Neural progenitor cell (in vitro differentiated cells): ENCODE measurements around the gene PIGO. TPM values are rescaled to one million over a fixed set of nuclear protein-coding genes. Genes with fewer than 3 reads are reported as not detected.

Experiments used
- DNase-seq: peaks from one replicate; pipeline ENCODE4 v3.0.0-alpha.2; 2016; ENCODE audit warnings: low spot score
- H2AFZ ChIP-seq: fragments of 200-600 bp; sonication (generic); replicated peaks from 2 replicates; pipeline ENCODE4 v1.6.1; 2016; ENCODE audit warnings: antibody characterized with exemption
- H3F3A ChIP-seq: fragments of 200-600 bp; sonication (generic); 2 replicates; pipeline ENCODE4 v1.6.1; 2016; ENCODE audit warnings: antibody characterized with exemption, low read depth
- H3K27ac ChIP-seq: fragments of 200-600 bp; sonication (generic); 2 replicates; pipeline ENCODE4 v1.5.1; 2016; ENCODE audit warnings: mild to moderate bottlenecking
- H3K27me3 ChIP-seq: fragments of 200-600 bp; sonication (generic); 2 replicates; pipeline ENCODE4 v1.6.1; 2016; ENCODE audit warnings: mild to moderate bottlenecking, moderate library complexity
- H3K36me3 ChIP-seq: fragments of 200-600 bp; sonication (generic); 2 replicates; pipeline ENCODE4 v1.5.1; 2016
- H3K4me1 ChIP-seq: fragments of 200-600 bp; sonication (generic); 2 replicates; pipeline ENCODE4 v1.6.1; 2016; ENCODE audit warnings: mixed run types
- H3K4me2 ChIP-seq: fragments of 200-600 bp; sonication (generic); 2 replicates; pipeline ENCODE4 v1.6.1; 2016
- H3K4me3 ChIP-seq: fragments of 200-600 bp; sonication (generic); 2 replicates; pipeline ENCODE4 v1.5.1; 2016
- H3K79me2 ChIP-seq: fragments of 200-600 bp; sonication (generic); 2 replicates; pipeline ENCODE4 v1.6.1; 2016; ENCODE audit warnings: low read depth
- H3K9ac ChIP-seq: fragments of 200-600 bp; sonication (generic); 2 replicates; pipeline ENCODE4 v1.6.1; 2016
- H3K9me3 ChIP-seq: fragments of 200-600 bp; sonication (generic); 2 replicates; pipeline ENCODE4 v1.5.1; 2016; ENCODE audit warnings: low read depth
- H4K20me1 ChIP-seq: fragments of 200-600 bp; sonication (generic); 2 replicates; pipeline ENCODE4 v1.6.1; 2016; ENCODE audit warnings: low read depth
- H3K27ac Mint-ChIP-seq: 3 replicates; pipeline ENCODE4 v1.8.0; 2021; ENCODE audit warnings: mixed read lengths
- H3K27me3 Mint-ChIP-seq: 2 replicates; pipeline ENCODE4 v1.8.0; 2022; ENCODE audit warnings: low read depth, mild to moderate bottlenecking, inconsistent platforms, moderate library complexity, mixed read lengths; ENCODE audit not compliant: insufficient read depth
- H3K36me3 Mint-ChIP-seq: 3 replicates; pipeline ENCODE4 v1.8.0; 2021; ENCODE audit warnings: mixed read lengths
- H3K4me1 Mint-ChIP-seq: 3 replicates; pipeline ENCODE4 v1.8.0; 2021; ENCODE audit warnings: mixed read lengths
- H3K4me3 Mint-ChIP-seq: 3 replicates; pipeline ENCODE4 v1.8.0; 2021; ENCODE audit warnings: mild to moderate bottlenecking, moderate library complexity, mixed read lengths
- H3K9me3 Mint-ChIP-seq: 3 replicates; pipeline ENCODE4 v1.8.0; 2020; ENCODE audit warnings: mixed read lengths
- CTCF ChIP-seq: fragments of 200-600 bp; sonication (generic); IDR thresholded peaks from 2 replicates; pipeline ENCODE4 v1.5.1; 2017; ENCODE audit warnings: antibody characterized with exemption, mild to moderate bottlenecking
- EZH2 ChIP-seq: fragments of 200-600 bp; sonication (generic); IDR thresholded peaks from 2 replicates; pipeline ENCODE4 v1.6.1; 2017; ENCODE audit warnings: antibody characterized with exemption, mild to moderate bottlenecking, moderate library complexity
- EZH2phosphoT487 ChIP-seq: fragments of 200-600 bp; sonication (generic); IDR thresholded peaks from 2 replicates; pipeline ENCODE4 v1.6.1; 2017; ENCODE audit warnings: antibody characterized with exemption
- total RNA-seq: library from RNA; depleted of rRNA; stranded (reverse); fragments of >200 nt; gene quantifications from 2 replicates; pipeline ENCODE4 v1.2.3, GENCODE V29; 2015; ENCODE audit warnings: low replicate concordance

PIGO gene
- total RNA-seq, 1 donor from 2014 or later = 12.3 TPM

- Histone ChIP-seq H3K27me3 (no peaks in the 10 kb centered on the region), H2AFZ (no peak overlapping the region), H3F3A (peaks cover 27% of the 10 kb centered on the region), H4K20me1 (peaks cover 12% of the 10 kb centered on the region), H3K27ac (peak overlapping the region; percentile 90), H3K4me3 (peak overlapping the region; percentile 73), H3K9me3 (no peaks in the 10 kb centered on the region), H3K4me2 (peak overlapping the region; percentile 89), H3K9ac (no peak overlapping the region), H3K4me1 (peaks cover 23% of the 10 kb centered on the region), H3K36me3 (no peaks in the 10 kb centered on the region), H3K79me2 (peaks cover 29% of the 10 kb centered on the region)
- Mint-ChIP-seq H3K27ac (peak overlapping the region; percentile 96), H3K36me3 (no peaks in the 10 kb centered on the region), H3K9me3 (no peaks in the 10 kb centered on the region), H3K27me3 (peaks cover 5% of the 10 kb centered on the region), H3K4me1 (peaks cover 48% of the 10 kb centered on the region), H3K4me3 (peak overlapping the region; percentile 97)
- DNase-seq = peak; percentile 58
- TF ChIP-seq EZH2 (no peak), EZH2phosphoT487 (no peak), CTCF (no peak)
Measured at GRCh38 chr9:35114840-35115628, 18.6 kb upstream of the PIGO start.

- no peaks in the 10 kb centered on the region for H3K9me3 Mint-ChIP-seq
- no peak overlapping the region for H3K9ac ChIP-seq
- DNase-seq = peak; percentile 98
- H2AFZ ChIP-seq = peak overlapping the region; percentile 26
- H3K79me2 ChIP-seq = peaks cover 29% of the 10 kb centered on the region
- H3F3A ChIP-seq = peaks cover 27% of the 10 kb centered on the region
- H4K20me1 ChIP-seq = peaks cover 19% of the 10 kb centered on the region
- H3K9me3 ChIP-seq = no peaks in the 10 kb centered on the region
- peaks cover 55% of the 10 kb centered on the region for H3K4me1 Mint-ChIP-seq
- H3K4me3 Mint-ChIP-seq = peak overlapping the region; percentile 97
- peak overlapping the region; percentile 90 for H3K27ac ChIP-seq
- H3K4me1 ChIP-seq = peaks cover 23% of the 10 kb centered on the region
- peak overlapping the region; percentile 96 for H3K27ac Mint-ChIP-seq
- H3K4me3 ChIP-seq = peak overlapping the region; percentile 73
- peaks cover 5% of the 10 kb centered on the region for H3K27me3 Mint-ChIP-seq
- no peaks in the 10 kb centered on the region for H3K27me3 ChIP-seq
- H3K36me3 Mint-ChIP-seq = peaks cover 4% of the 10 kb centered on the region
- H3K4me2 ChIP-seq = peak overlapping the region; percentile 89
- TF ChIP-seq CTCF (no peak), EZH2 (no peak), EZH2phosphoT487 (no peak)
- H3K36me3 ChIP-seq = no peaks in the 10 kb centered on the region
Measured at GRCh38 chr9:35114113-35114839, 17.9 kb upstream of the PIGO start.

GRCh38 chr9:35112257-35113020 lies 16.0 kb upstream of the PIGO start:
- Histone ChIP-seq H3K27ac (no peak overlapping the region), H3K4me1 (peaks cover 23% of the 10 kb centered on the region), H3K9me3 (no peaks in the 10 kb centered on the region), H3K9ac (no peak overlapping the region), H4K20me1 (peaks cover 23% of the 10 kb centered on the region), H3K79me2 (peaks cover 29% of the 10 kb centered on the region), H2AFZ (peak overlapping the region; percentile 2), H3K4me3 (peak overlapping the region; percentile 71), H3F3A (peaks cover 27% of the 10 kb centered on the region), H3K4me2 (peak overlapping the region; percentile 74), H3K27me3 (no peaks in the 10 kb centered on the region), H3K36me3 (no peaks in the 10 kb centered on the region)
- H3K4me3 Mint-ChIP-seq = peak overlapping the region; percentile 88
- peaks cover 2% of the 10 kb centered on the region for H3K27me3 Mint-ChIP-seq
- H3K9me3 Mint-ChIP-seq = no peaks in the 10 kb centered on the region
- H3K4me1 Mint-ChIP-seq = peaks cover 58% of the 10 kb centered on the region
- TF ChIP-seq EZH2phosphoT487 (no peak), EZH2 (no peak), CTCF (no peak)
- peaks cover 12% of the 10 kb centered on the region for H3K36me3 Mint-ChIP-seq
- no peak for DNase-seq
- peak overlapping the region; percentile 61 for H3K27ac Mint-ChIP-seq
